OCI-M1 (cell line): ENCODE measurements around the gene ARCN1.

Experiments
- DNase-seq: peaks from one replicate; lab custom pipeline; 2025; lab: John Stamatoyannopoulos, UW

ARCN1 gene

DNA sequence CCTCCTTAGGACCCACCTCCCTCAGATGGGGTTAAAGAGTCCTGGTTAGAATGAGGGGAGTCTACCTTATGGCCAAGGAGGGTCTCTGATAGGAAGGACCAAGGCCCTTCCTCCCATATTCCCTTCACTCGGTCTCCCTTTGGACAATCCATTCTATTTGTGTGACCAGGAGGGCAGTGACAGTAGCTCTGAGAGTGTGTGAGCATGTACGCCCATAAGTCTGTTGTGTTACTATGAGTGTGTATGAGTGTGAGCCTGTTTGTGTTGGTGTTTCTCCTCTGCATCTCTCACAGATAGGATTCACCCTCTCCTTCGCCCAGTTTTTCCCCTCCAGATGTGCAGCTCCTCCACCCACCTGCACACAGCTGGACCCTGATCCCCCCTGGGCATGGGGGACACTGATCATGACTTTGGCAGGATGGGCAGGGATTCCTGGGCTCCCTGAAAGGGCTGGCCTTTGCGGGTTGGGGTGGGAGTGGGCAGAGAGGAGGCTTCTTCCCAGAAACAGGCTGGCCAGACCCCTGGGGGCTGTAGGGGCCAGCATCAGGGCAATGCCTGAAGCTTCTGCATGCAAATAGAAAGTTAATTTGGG lies 49.7 kb downstream of the ARCN1 start:
- peak; percentile 63 for DNase-seq

DNA sequence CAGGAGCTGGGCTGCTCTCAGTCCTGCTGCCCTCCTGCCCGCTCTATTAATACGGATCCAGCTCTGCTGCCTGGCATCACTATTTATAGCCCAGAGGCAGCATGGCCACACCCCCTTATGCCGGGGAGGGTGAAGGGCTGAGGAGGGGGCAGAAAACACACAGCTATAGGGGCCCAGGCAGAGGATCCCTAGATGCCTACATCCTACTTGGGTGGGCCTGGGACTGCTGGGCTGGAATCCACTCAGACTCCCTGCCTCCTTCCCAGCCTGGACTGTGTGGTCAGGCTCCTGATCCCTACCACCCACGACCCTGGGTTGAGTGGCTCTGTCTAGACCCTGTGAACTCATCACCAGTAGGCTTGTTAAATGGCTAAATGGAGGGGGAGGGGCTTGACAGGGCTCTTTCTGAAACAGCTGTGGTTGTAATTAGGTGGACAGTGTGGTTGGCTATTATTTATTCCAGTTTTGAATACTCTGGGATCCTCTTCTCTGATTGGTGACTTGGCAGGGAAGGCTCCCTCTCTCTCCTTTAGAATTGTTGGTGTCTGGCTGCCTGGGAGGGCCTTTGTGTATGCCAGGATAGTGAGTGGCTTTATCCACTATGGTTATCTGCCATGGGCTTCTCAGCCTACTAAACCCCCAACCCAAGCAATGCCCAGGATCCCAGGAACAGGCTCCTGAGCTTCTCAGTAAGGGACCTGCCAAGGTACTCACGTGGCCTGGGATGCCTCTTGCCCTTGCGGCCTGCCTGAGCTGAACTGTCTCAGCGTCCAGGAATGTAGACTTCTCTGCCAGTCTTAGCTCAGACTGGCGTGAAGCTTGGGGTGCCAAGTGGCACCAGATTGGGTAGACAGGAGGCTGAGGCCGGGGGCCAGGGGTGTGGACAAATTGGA lies 50.4 kb downstream of the ARCN1 start:
- peak; percentile 34 for DNase-seq

DNA sequence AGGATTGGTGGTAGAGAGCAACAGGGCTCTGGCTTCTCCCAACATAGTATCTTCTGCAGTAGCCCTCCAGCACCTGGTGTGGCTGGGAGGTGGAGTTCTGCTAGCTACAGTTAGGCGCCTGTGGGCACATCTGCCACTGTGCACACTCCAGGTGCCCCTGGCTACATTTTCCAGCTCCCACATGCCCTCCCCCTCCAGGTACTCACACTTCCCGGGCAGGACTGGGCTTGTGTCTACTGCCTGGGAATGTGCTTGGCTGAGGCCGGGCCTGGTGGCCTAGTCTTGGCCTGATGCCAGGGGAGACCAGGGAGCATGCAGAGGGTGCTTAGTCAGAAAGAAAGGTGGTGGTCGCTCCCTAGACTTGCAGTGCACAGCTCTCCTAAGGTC lies 51.1 kb downstream of the ARCN1 start:
- no peak for DNase-seq

DNA sequence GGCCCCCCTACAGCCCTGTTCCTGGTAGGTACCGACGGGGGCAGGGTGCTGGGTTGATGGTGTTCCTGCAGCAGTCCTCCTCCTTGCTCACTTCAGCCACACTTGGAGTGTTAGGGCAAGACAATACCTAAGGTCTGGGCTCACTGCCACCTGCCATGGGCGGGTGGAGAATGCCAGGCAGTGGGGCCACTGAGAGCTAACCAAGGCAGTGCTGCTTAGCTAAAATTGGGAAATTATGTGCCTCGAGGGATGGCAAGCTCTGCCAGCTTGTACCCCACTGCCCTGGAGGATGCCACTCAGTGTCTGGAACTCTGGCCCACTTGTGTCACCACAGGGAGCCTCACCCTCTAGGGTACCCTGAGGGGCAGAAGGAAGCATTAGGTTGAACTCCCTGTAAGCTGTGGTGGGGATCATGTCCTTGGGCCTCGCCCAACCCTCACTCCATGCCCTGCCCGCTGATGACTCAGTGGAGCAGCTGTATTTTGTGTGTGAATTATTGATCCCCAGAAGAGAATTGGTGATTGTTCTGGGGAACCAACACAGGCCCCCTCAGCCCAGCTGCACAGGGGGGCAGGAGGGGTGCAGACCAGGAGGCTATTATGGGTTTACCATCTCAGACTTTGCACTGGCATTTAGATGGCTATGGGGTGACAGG lies 53.0 kb downstream of the ARCN1 start:
- no peak for DNase-seq

DNA sequence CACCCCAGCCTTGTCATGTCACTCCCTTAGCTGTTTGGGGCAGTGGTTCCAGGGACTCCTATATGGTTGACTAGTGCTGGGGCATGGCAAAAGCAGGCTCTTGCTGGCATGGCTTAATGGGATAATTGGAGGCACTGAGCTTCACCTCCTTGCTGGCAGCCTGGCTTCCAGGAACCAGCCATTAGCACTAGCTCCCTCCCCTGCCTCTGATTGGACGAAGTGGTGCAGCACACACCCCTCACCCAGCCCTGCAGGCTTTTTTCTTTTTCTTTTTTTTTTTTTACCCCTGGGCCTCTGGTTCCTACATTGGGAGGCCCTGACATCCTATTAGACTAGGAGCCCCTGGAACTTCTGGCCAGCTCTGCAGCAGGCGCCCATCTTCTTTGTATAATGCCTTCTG lies 53.8 kb downstream of the ARCN1 start:
- peak; percentile 18 for DNase-seq

- no peak for DNase-seq
These were observed 55.4 kb downstream of the ARCN1 start for GRCh38 chr11:118627566-118627965.

- no peak for DNase-seq
These were observed 55.8 kb downstream of the ARCN1 start for GRCh38 chr11:118628031-118628430.

DNA sequence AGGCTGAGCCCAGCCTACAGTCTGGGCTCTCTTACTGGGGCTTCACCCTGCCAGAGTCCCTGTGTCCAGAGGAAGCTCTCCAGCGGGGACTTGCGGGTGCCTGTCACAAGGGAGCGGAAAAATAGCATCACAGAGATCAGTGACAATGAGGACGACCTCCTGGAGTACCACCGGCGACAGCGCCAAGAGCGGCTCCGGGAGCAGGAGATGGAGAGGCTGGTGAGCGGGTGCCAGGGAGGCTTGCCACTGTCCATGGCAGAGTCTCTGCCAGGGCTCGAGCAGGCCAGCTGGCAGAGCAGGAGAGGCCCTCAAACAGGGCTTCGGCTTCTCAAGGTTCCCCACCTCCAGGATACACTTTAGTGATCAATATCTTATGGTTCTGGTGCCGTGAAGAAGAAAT lies 56.2 kb downstream of the ARCN1 start:
- DNase-seq = no peak

DNA sequence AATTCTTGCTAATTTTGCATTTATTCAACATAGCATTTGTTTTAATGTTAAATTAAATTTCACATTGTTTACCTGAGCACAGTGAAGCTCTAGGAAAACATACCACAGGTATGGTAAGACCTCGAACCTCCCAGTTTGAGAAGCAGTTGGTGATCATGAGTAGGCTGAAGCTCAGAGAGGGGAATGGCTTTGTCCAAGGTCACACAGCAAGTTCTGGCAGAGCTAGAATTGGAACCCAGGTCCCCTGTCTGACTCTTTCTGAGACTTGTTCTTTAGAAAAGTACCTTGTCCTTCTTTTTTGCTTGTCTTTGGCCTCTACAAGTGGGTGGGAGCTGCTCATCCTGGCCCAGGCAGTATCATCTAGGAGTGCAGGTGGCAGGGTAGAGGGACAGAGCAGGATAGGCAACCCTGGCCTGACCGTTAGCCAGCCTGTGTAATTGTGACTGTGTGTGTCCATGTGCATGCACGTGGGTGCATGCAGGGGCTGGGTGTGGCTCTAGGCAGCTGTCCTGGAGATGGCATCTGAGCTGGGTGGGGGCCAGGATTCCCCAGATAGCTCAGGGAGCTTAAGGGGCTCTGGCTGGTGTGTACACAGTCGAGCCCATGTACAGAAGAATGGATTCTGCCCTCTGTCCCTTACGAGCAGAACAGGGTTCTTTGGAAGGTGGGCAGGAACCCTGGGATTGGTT lies 56.8 kb downstream of the ARCN1 start:
- DNase-seq = no peak

DNA sequence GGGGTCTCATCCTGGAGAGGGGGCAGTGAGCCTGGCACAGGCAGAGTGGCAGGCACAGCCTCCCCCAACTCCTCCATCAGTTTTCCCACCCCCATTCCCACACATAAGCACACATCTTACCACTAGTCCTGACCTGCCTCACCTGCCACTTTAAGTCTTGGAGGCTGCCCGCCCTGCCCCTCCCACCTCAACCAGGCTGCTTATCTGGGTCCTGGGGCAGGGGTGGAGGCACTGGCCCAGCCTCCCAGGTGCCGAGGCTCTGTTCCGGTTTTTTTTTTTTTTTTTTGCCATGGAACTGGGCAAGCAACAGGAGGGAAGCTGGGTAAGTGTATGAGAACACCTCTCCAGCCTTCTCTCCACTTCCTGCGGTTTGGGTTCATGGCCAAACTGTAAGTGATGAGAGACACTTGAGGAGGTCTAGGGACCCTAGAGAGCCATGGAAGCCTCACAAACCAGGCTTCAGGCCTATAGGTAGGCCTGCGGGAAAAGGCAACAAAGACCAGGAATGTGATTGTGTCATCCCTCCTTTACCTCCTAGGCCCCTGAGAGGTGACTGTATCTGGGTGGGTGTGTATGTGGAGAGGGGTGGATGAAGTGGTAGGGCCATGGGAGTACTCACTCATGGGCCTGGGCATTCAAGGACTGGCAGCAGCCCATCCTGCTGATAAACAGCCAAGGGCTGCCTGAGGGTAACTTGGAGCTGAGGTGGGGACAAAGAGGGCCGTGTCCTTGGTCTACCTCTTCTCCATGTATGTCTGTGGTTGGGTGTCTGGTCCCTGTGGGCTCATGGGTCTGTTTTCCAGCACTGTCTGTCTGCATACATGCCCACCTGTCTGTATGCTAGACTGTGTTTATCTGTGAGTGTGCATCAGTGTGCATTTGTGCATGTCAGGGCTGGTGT lies 57.8 kb downstream of the ARCN1 start:
- DNase-seq = no peak

DNA sequence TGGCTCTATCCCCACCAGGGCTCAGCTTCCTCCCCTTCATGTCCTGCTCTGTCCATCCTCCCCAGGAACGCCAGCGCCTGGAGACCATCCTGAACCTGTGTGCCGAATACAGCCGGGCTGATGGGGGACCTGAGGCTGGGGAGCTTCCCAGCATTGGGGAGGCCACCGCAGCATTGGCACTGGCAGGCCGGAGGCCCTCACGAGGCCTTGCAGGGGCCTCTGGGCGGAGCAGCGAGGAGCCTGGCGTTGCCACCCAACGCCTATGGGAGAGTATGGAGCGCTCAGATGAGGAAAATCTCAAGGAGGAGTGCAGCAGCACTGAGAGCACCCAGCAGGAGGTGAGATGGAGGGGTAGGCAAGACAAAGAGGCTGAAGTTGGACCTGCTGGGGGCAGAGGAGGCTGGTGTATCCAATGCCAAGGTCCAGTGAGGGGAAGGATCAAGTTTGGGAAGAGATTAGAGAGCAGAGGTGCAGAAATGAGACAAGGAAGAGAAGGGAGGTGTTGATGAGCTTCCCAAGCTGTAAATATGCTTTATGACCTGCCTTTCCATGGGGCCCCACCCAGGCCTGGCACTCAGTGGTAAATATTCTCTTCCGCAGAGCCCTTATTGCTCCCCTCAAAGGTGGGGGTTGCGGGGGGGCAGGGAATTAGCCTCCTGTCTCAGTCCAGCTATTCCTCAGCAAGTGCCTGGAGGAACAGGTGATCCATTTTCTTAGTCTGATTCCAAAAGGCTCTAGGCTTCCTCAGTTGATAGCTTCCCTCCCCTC lies 59.1 kb downstream of the ARCN1 start:
- DNase-seq = no peak

GRCh38 chr11:118632577-118633318 lies 60.5 kb downstream of the ARCN1 start:
- DNase-seq = no peak

- no peak for DNase-seq
These were observed 61.1 kb downstream of the ARCN1 start for GRCh38 chr11:118633319-118633690.

DNA sequence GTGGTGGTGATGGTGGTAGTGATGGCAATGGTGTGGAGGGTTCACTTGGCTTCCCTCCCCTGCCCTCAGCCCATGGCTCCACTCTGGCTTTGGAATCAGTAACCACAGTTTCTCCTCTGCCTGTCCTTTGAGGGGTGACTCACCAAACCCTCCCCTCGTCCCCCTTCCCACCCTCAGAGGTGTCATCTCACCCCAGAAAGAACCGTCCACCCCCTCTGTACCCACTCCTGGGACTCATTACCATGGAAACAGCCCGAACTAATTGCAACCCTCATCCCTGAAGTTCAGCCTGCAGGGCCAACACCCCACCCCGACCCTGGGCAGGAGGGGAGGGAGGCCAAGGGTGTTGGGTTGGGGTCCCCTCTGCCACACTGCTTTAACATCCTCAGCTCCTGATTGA lies 61.8 kb downstream of the ARCN1 start:
- no peak for DNase-seq

DNA sequence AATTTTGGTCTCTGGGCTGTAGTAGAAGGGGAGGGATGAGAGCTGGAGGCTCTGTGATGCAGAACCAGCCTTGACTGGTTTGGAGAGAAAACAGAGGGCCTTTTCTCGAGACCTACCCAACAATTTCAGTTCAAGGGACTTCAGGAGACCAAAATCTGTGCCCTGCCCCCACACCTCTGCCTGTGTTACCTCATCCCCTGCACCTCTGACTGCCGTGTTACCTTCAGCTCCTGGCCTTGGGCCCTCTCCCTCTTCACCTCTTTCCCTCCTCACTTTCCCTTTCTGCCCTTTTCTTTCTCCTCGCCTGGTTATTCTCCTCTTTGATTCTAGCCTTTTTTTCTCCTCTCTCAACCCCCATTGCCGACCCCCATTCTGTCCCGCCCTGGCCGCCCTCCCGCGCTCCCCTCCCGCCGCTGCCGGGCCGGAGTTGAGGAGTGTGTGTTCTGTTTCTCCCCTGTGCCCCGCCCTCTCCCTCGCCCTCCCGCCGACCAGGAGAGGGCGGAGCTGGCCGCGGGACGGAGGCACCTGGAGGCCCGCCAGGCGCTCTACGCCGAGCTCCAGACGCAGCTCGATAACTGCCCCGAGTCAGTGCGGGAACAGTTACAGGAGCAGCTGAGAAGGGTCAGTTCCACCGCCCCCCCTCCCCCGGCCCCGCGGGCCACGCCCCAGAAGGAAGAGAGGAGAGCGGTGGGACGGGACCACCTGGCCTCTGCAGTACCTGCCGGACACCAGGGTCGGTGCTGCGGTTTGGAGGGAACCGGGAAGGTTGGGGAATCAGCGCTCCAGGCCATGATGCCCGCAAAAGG lies 62.4 kb downstream of the ARCN1 start:
- DNase-seq = no peak

- DNase-seq = no peak
These were observed 63.0 kb downstream of the ARCN1 start for GRCh38 chr11:118635237-118635591.

DNA sequence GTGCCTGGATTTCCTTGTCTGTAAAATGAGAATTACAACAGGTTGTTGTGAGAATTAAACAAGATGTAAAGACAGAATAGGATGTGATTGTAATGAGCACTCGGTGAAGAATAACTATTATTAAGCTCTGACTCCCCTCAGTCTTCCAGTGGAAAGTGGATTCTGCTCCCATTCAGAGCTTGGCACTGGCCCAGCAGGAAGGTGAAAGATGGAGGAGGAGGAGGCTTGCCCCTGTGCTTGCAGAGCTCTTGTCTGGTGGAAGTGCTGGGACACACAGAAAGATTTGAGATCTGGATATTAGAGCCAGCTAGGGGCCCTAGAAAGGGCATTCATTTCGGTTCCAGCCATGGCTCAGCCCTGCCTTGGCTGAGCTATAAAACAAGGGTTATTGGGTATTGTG lies 63.4 kb downstream of the ARCN1 start:
- no peak for DNase-seq

GRCh38 chr11:118636569-118637290 lies 64.5 kb downstream of the ARCN1 start:
- no peak for DNase-seq

DNA sequence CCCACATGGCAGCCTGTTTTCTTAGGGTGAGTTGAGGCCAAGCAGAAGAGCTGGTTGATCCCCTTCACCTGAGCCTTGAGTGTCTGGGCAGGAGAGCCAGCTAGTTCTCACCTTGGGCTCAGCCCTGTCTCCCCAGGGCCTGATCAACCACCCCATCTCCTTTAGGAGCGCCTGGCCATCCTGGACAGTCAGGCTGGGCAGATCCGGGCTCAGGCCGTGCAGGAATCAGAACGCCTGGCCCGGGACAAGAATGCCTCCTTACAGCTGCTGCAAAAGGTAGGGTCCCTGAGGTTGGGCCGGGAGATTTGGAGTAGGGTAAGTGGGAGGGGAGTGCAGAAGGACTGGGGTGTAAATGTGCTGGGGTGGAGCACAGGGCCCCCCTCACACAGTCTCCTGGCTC lies 66.5 kb downstream of the ARCN1 start:
- DNase-seq = no peak
